ENCODE data around the gene IL1RAPL2.

DNA sequence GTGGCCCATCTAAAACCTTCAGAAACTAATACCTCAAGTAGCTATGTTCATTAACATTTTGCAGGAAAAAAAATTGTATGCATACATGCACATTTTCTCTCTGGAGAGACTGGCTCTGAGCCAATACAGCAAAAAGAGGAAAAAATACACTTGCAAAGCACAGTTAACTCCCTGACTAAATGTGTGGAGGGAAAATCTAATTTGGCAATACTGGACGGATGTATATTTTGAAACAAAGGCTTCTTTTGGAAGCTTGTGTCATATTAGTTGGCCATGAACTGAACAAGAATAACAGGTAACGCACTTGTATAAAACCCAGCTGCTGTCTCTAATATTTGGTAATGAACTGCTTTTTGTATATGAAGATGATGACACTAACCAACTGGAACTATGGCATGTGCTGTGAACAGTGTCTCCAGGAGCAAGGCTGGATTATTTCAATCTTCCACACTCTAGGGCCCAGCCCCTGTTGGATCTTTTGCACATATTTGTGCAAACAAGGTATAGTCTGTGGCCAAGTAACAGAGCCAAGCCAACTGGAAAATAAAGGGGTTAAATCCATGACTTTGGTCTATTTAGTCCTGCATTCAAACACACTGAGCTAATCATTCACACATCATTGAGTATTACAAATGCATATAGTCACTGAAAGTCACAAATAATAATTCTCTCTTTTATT is 1188.4 kb downstream of the IL1RAPL2 start:
- TF ChIP-seq, protein P1, sequence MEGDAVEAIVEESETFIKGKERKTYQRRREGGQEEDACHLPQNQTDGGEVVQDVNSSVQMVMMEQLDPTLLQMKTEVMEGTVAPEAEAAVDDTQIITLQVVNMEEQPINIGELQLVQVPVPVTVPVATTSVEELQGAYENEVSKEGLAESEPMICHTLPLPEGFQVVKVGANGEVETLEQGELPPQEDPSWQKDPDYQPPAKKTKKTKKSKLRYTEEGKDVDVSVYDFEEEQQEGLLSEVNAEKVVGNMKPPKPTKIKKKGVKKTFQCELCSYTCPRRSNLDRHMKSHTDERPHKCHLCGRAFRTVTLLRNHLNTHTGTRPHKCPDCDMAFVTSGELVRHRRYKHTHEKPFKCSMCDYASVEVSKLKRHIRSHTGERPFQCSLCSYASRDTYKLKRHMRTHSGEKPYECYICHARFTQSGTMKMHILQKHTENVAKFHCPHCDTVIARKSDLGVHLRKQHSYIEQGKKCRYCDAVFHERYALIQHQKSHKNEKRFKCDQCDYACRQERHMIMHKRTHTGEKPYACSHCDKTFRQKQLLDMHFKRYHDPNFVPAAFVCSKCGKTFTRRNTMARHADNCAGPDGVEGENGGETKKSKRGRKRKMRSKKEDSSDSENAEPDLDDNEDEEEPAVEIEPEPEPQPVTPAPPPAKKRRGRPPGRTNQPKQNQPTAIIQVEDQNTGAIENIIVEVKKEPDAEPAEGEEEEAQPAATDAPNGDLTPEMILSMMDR (IDR thresholded peaks at IDR 0.05): no peak
- no peak for TF ChIP-seq POLR2A (IDR thresholded peaks at IDR 0.05)
